Gastrocnemius medialis (tissue), 4 donors: ENCODE data around the gene SLC37A3. TPM values are rescaled to one million over a fixed set of nuclear protein-coding genes. Genes with fewer than 3 reads are reported as not detected.
"Not testable (repeated sequence)": the region's sequence is repeated elsewhere in the genome, so short reads cannot be mapped to it uniquely, and the experiment has no call there.

ENCODE experiments used
- ATAC-seq, 2 donors: fragments of 150-250 bp; one replicate each; pipeline ENCODE4 v1.9.1; 2016
- DNase-seq, 2 donors: peaks; one replicate each; pipeline ENCODE4 v3.0.0-alpha.2; 2019
- H3K27ac ChIP-seq, 4 donors: fragments of 200-600 bp; sonication (generic); 1 replicate in 1 of 4; 2 replicates in 3 of 4; pipeline ENCODE4 v1.5.1; 2016 to 2018; ENCODE audit warnings: mild to moderate bottlenecking in 2 of 4, moderate library complexity in 1 of 4
- H3K27me3 ChIP-seq, 3 donors: fragments of 200-600 bp; sonication (generic) in 2 of 3; 1 replicate in 1 of 3; 2 replicates in 2 of 3; pipeline versions ENCODE4 v1.5.1 to v1.6.0; 2016 to 2019; ENCODE audit warnings: mild to moderate bottlenecking in 1 of 3, moderate library complexity in 1 of 3
- H3K36me3 ChIP-seq, 2 donors: fragments of 200-600 bp; sonication (generic) in 1 of 2; one replicate each; pipeline ENCODE4 v1.5.1; 2017 to 2018
- H3K4me1 ChIP-seq, 2 donors: fragments of 200-600 bp; sonication (generic) in 1 of 2; one replicate each; pipeline ENCODE4 v1.5.1; 2016 to 2017; ENCODE audit warnings: mild to moderate bottlenecking in 2 of 2
- H3K4me3 ChIP-seq, 4 donors: fragments of 200-600 bp; sonication (generic) in 3 of 4; 1 replicate in 1 of 4; 2 replicates in 3 of 4; pipeline ENCODE4 v1.5.1; 2016 to 2019; ENCODE audit warnings: mild to moderate bottlenecking in 2 of 4
- H3K9me3 ChIP-seq, 3 donors: fragments of 200-600 bp; sonication (generic) in 2 of 3; 1 replicate in 1 of 3; 2 replicates in 2 of 3; pipeline ENCODE4 v1.5.1; 2016 to 2019
- POLR2A ChIP-seq, 2 donors: fragments of 450-650 bp; IDR thresholded peaks; one replicate each; pipeline ENCODE4 v1.6.1; 2017; ENCODE audit warnings: antibody characterized with exemption in 2 of 2, mild to moderate bottlenecking in 2 of 2, moderate library complexity in 2 of 2
- in situ Hi-C, 4 donors: fragments of 200-750 bp; cut with MboI; loops; one replicate each; pipeline versions ENCODE4 v1.15.0 to v1.8.0; 2017; ENCODE audit warnings: low sequenced_read_pairs in 4 of 4
- intact Hi-C: fragments of 100-400 bp; cut with DNase I; formaldehyde crosslinking; loops from one replicate; pipeline ENCODE4 v1.15.1; 2023; ENCODE audit warnings: low total_unique reads
- total RNA-seq, 4 donors: library from RNA; depleted of rRNA; stranded (reverse); fragments of >200 nt; gene quantifications; one replicate each; pipeline versions ENCODE4 v1.1.0 to v1.2.3, GENCODE V29; 2016
- TF ChIP-seq, protein P1 (sequence below), 5 experiments: fragments of 450-650 bp in 3 of 5; fragments of 200-600 bp in 2 of 5; sonication (generic) in 2 of 5; IDR thresholded peaks in 4 of 5; conservative IDR thresholded peaks in 1 of 5; 1 replicate in 4 of 5; 2 replicates in 1 of 5; pipeline ENCODE4 v1.5.1; 2016 to 2019; ENCODE audit warnings: antibody characterized with exemption in 5 of 5, mild to moderate bottlenecking in 3 of 5, moderate library complexity in 3 of 5

The SLC37A3 gene
- total RNA-seq, 4 donors from 2014 or later: 13.4 to 36.8 (median 18.0) TPM

- H3K9me3 ChIP-seq: no peaks in the 10 kb centered on the region
- H3K27me3 ChIP-seq: peaks cover 0 to 13% (median 0%) of the 10 kb centered on the region in 3 donors
- H3K4me3 ChIP-seq: no peak overlapping the region
- TF ChIP-seq POLR2A (IDR thresholded peaks at IDR 0.05): no peak
- TF ChIP-seq, protein P1, sequence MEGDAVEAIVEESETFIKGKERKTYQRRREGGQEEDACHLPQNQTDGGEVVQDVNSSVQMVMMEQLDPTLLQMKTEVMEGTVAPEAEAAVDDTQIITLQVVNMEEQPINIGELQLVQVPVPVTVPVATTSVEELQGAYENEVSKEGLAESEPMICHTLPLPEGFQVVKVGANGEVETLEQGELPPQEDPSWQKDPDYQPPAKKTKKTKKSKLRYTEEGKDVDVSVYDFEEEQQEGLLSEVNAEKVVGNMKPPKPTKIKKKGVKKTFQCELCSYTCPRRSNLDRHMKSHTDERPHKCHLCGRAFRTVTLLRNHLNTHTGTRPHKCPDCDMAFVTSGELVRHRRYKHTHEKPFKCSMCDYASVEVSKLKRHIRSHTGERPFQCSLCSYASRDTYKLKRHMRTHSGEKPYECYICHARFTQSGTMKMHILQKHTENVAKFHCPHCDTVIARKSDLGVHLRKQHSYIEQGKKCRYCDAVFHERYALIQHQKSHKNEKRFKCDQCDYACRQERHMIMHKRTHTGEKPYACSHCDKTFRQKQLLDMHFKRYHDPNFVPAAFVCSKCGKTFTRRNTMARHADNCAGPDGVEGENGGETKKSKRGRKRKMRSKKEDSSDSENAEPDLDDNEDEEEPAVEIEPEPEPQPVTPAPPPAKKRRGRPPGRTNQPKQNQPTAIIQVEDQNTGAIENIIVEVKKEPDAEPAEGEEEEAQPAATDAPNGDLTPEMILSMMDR (IDR thresholded peaks at IDR 0.05 in 4 of 5, conservative IDR thresholded peaks at IDR 0.05 in 1 of 5): no peak
- H3K4me1 ChIP-seq: no peaks in the 10 kb centered on the region
- ATAC-seq (no peak), DNase-seq (no peak)
- no peak overlapping the region for H3K27ac ChIP-seq
- in situ Hi-C loops (no loop called here), intact Hi-C loops (no loop called here)
- no peaks in the 10 kb centered on the region for H3K36me3 ChIP-seq
These were observed 19.3 kb upstream of the SLC37A3 start for GRCh38 chr7:140417456-140418155.

DNA sequence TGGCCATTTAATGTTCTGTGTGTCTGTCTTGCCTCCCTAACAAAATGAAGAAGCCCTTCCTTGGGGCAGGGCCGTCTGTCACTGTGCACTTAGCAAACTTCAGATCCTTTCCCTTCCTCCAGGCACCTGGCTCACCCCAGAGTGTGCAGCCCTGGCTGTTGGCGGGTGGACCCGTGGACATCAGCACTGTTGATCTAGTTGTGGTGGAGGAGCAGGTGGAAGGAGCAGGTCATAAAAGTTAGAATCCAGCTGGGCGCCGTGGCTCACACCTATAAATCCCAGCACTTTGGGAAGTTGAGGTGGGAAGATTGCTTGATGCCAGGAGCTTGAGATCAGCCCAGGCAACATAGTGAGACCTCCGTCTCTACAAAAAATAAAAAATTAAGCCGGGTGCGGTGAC, 18.2 kb upstream of the SLC37A3 start:
- TF ChIP-seq, protein P1 (IDR thresholded peaks at IDR 0.05 in 4 of 5, conservative IDR thresholded peaks at IDR 0.05 in 1 of 5): no peak
- TF ChIP-seq POLR2A (IDR thresholded peaks at IDR 0.05): no peak
- H3K4me3 ChIP-seq: no peak overlapping the region
- in situ Hi-C loops: no loop called here
- peaks cover 0 to 13% (median 0%) of the 10 kb centered on the region in 3 donors for H3K27me3 ChIP-seq
- DNase-seq (no peak), ATAC-seq (no peak)
- H3K4me1 ChIP-seq: no peaks in the 10 kb centered on the region
- no peaks in the 10 kb centered on the region for H3K36me3 ChIP-seq
- intact Hi-C loops: no loop called here
- no peak overlapping the region for H3K27ac ChIP-seq
- H3K9me3 ChIP-seq: no peaks in the 10 kb centered on the region

- intact Hi-C loops, H3K9me3 ChIP-seq, ATAC-seq, H3K27ac ChIP-seq, H3K36me3 ChIP-seq, H3K4me3 ChIP-seq, DNase-seq, H3K4me1 ChIP-seq, in situ Hi-C loops: not testable (repeated sequence)
- peaks cover 0 to 13% (median 0%) of the 10 kb centered on the region in 3 donors for H3K27me3 ChIP-seq
These were observed 17.5 kb upstream of the SLC37A3 start for GRCh38 chr7:140415816-140416215.

DNA sequence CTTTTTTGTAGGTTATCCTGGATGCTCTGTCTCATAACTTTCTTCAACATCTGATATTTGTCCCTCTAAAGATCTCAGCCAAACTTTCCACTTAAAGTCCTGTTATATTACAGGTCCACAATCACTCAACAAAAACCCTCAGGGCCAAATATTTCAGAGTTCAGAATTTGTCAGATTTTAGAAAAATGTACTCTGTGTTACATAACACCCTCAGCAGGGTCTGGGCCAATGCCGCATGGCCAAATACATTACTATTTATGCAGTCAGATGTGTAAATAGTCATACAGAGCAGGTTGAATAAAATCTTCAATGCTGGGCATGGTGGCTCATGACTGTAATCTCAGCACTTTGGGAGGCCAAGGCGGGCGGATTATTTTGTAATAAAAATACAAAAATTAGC, 17.0 kb upstream of the SLC37A3 start:
- Histone ChIP-seq H3K27ac (no peak overlapping the region), H3K4me3 (no peak overlapping the region), H3K4me1 (no peaks in the 10 kb centered on the region), H3K9me3 (no peaks in the 10 kb centered on the region), H3K27me3 (peaks cover 0 to 13% (median 0%) of the 10 kb centered on the region in 3 donors), H3K36me3 (no peaks in the 10 kb centered on the region)
- ATAC-seq (no peak), DNase-seq (no peak)
- in situ Hi-C loops (no loop called here), intact Hi-C loops (no loop called here)
- TF ChIP-seq, protein P1 (IDR thresholded peaks at IDR 0.05 in 4 of 5, conservative IDR thresholded peaks at IDR 0.05 in 1 of 5): no peak
- TF ChIP-seq POLR2A (IDR thresholded peaks at IDR 0.05): no peak

GRCh38 chr7:140404565-140405065, 6.3 kb upstream of the SLC37A3 start:
- no peaks in the 10 kb centered on the region for H3K9me3 ChIP-seq
- TF ChIP-seq, protein P1 (IDR thresholded peaks at IDR 0.05 in 4 of 5, conservative IDR thresholded peaks at IDR 0.05 in 1 of 5): no peak
- no peak for TF ChIP-seq POLR2A (IDR thresholded peaks at IDR 0.05)
- in situ Hi-C loops (no loop called here), intact Hi-C loops (no loop called here)
- ATAC-seq (no peak), DNase-seq (no peak)
- no peak overlapping the region for H3K4me3 ChIP-seq
- H3K4me1 ChIP-seq: no peaks in the 10 kb centered on the region
- peaks cover 6 to 13% (median 7%) of the 10 kb centered on the region in 3 donors for H3K27me3 ChIP-seq
- H3K27ac ChIP-seq: no peak overlapping the region
- H3K36me3 ChIP-seq: no peaks in the 10 kb centered on the region
